CD14-positive monocyte (primary cell): ENCODE measurements around the gene NMT1. TPM values are rescaled to one million over a fixed set of nuclear protein-coding genes. Genes with fewer than 3 reads are reported as not detected.

ENCODE experiments used
- DNase-seq, 3 donors: peaks; one replicate each; pipeline ENCODE4 v3.0.0-alpha.2; 2011 to 2022
- H2AFZ ChIP-seq: 2 replicates; pipeline ENCODE4 v1.6.0; 2012; ENCODE audit warnings: mild to moderate bottlenecking, low read depth, low read length, inconsistent platforms; ENCODE audit not compliant: insufficient read depth, poor library complexity, severe bottlenecking
- H3K27ac ChIP-seq, 2 donors: 1 replicate in 1 of 2; 2 replicates in 1 of 2; pipeline ENCODE4 v1.5.1; 2012 to 2013; ENCODE audit warnings: low read length in 2 of 2, control low read depth in 1 of 2, inconsistent platforms in 1 of 2, low read depth in 1 of 2, mild to moderate bottlenecking in 1 of 2
- H3K27me3 ChIP-seq, 2 donors: one replicate each; pipeline versions ENCODE4 v1.6.0 to v1.6.1; 2011 to 2013; ENCODE audit warnings: low read length in 2 of 2; ENCODE audit not compliant: control insufficient read depth in 2 of 2, insufficient read depth in 2 of 2
- H3K36me3 ChIP-seq, 2 donors: replicated peaks in 1 of 2; 1 replicate in 1 of 2; 2 replicates in 1 of 2; pipeline versions ENCODE4 v1.5.1 to v1.6.1; 2012 to 2013; ENCODE audit warnings: low read length in 2 of 2, control low read depth in 1 of 2, inconsistent platforms in 1 of 2, mild to moderate bottlenecking in 1 of 2; ENCODE audit not compliant: insufficient read depth in 2 of 2, control insufficient read depth in 1 of 2
- H3K4me1 ChIP-seq, 2 donors: 1 replicate in 1 of 2; 2 replicates in 1 of 2; pipeline versions ENCODE4 v1.5.1 to v1.6.1; 2012 to 2013; ENCODE audit warnings: low read length in 2 of 2, control low read depth in 1 of 2, inconsistent platforms in 1 of 2, mild to moderate bottlenecking in 1 of 2, moderate library complexity in 1 of 2; ENCODE audit not compliant: insufficient read depth in 2 of 2, control insufficient read depth in 1 of 2
- H3K4me2 ChIP-seq: replicated peaks from 2 replicates; pipeline ENCODE3; 2012; ENCODE audit warnings: low read length, moderate library complexity, mild to moderate bottlenecking; ENCODE audit not compliant: poor library complexity, severe bottlenecking; ENCODE audit errors: extremely low read depth
- H3K4me3 ChIP-seq, 3 experiments: fragments of 200-600 bp in 1 of 3; sonication (generic) in 1 of 3; replicated peaks in 1 of 3; 1 replicate in 2 of 3; 2 replicates in 1 of 3; pipeline ENCODE4 v1.5.1; 2011 to 2013; ENCODE audit warnings: low read length in 3 of 3, mild to moderate bottlenecking in 3 of 3, control low read depth in 2 of 3, low read depth in 2 of 3, inconsistent platforms in 1 of 3, moderate library complexity in 1 of 3
- H3K79me2 ChIP-seq: 2 replicates; pipeline ENCODE4 v1.6.0; 2012; ENCODE audit warnings: mild to moderate bottlenecking, control low read depth, inconsistent platforms, low read length, moderate library complexity; ENCODE audit not compliant: insufficient read depth
- H3K9ac ChIP-seq: 2 replicates; pipeline ENCODE4 v1.6.0; 2017; ENCODE audit warnings: low read length, mild to moderate bottlenecking; ENCODE audit not compliant: insufficient read depth, poor library complexity, severe bottlenecking
- H3K9me3 ChIP-seq, 2 donors: replicated peaks in 1 of 2; 1 replicate in 1 of 2; 2 replicates in 1 of 2; pipeline versions ENCODE4 v1.5.1 to v1.6.1; 2012 to 2013; ENCODE audit warnings: low read length in 2 of 2, control low read depth in 1 of 2; ENCODE audit not compliant: control insufficient read depth in 1 of 2, insufficient read depth in 1 of 2
- H4K20me1 ChIP-seq: 2 replicates; pipeline ENCODE4 v1.6.0; 2012; ENCODE audit warnings: mild to moderate bottlenecking, low read length, control low read depth, moderate library complexity; ENCODE audit not compliant: insufficient read depth
- H3K27ac Mint-ChIP-seq, 7 donors: one replicate each; pipeline ENCODE4 v1.8.0; 2020; ENCODE audit warnings: mild to moderate bottlenecking in 7 of 7, mixed read lengths in 7 of 7, moderate library complexity in 6 of 7, inconsistent platforms in 2 of 7
- H3K27me3 Mint-ChIP-seq, 3 donors: one replicate each; pipeline ENCODE4 v1.8.0; 2021 to 2022; ENCODE audit warnings: low read depth in 3 of 3, mild to moderate bottlenecking in 3 of 3, mixed read lengths in 3 of 3, moderate library complexity in 3 of 3, inconsistent platforms in 1 of 3
- H3K36me3 Mint-ChIP-seq, 2 donors: one replicate each; pipeline ENCODE4 v1.8.0; 2020; ENCODE audit warnings: mixed read lengths in 2 of 2, inconsistent platforms in 1 of 2, mild to moderate bottlenecking in 1 of 2
- H3K4me1 Mint-ChIP-seq: one replicate; pipeline ENCODE4 v1.8.0; 2020; ENCODE audit warnings: mild to moderate bottlenecking, mixed read lengths
- H3K4me3 Mint-ChIP-seq, 2 donors: one replicate each; pipeline ENCODE4 v1.8.0; 2020; ENCODE audit warnings: mild to moderate bottlenecking in 2 of 2, mixed read lengths in 2 of 2, moderate library complexity in 1 of 2
- H3K9me3 Mint-ChIP-seq, 7 donors: one replicate each; pipeline ENCODE4 v1.8.0; 2020 to 2022; ENCODE audit warnings: mixed read lengths in 7 of 7, mild to moderate bottlenecking in 6 of 7, moderate library complexity in 6 of 7, inconsistent platforms in 2 of 7
- CTCF ChIP-seq: fragments of 200-600 bp; IDR thresholded peaks from one replicate; pipeline ENCODE4 v1.8.0; 2022; ENCODE audit warnings: antibody characterized with exemption, mild to moderate bottlenecking
- WGBS: methylation state at CpG from one replicate; pipeline ENCODE4 v1.1.5; 2013; ENCODE audit warnings: missing lambda C conversion rate; ENCODE audit not compliant: insufficient coverage; 5-methylcytosine and 5-hydroxymethylcytosine counted together
- intact Hi-C, 2 donors: fragments of 100-400 bp; cut with micrococcal nuclease; formaldehyde crosslinking; loops; one replicate each; pipeline versions ENCODE4 v1.15.0 to v1.15.1; 2023
- polyA plus RNA-seq, 3 donors: library from polyadenylated mRNA; depleted of rRNA in 1 of 3; unstranded in 2 of 3; stranded (reverse) in 1 of 3; fragments of 300-500 nt in 2 of 3; fragments of >200 nt in 1 of 3; fragmentation: Illumina TruSeq in 2 of 3; gene quantifications; 1 replicate in 2 of 3; 2 replicates in 1 of 3; pipeline ENCODE4 v1.2.3, GENCODE V29; 2012 to 2021

NMT1 gene
- polyA plus RNA-seq, 3 donors = 27.2 to 50.2 (median 45.1) TPM

- Histone ChIP-seq H3K4me1 (peaks cover 16 to 29% of the 10 kb centered on the region in 2 donors), H3K4me3 (peak overlapping the region; percentile 7 to 74 (median 10)), H4K20me1 (no peaks in the 10 kb centered on the region), H3K27ac (no peak overlapping the region), H3K9me3 (peaks cover 0 to 13% of the 10 kb centered on the region in 2 donors), H3K27me3 (peaks cover 33 to 40% of the 10 kb centered on the region in 2 donors), H3K9ac (peak overlapping the region; percentile 15), H3K4me2 (peak overlapping the region; percentile 81), H3K36me3 (peaks cover 0 to 5% of the 10 kb centered on the region in 2 donors), H2AFZ (peak overlapping the region; percentile 78), H3K79me2 (no peaks in the 10 kb centered on the region)
- 1% methylated on average over 75 of the region's 82 CpGs for WGBS
- DNase-seq = peak; percentile 20 to 71 (median 42)
- peak overlapping the region; percentile 91 to 95 for H3K4me3 Mint-ChIP-seq
- peaks cover 13 to 22% of the 10 kb centered on the region in 2 donors for H3K36me3 Mint-ChIP-seq
- peaks cover 29% of the 10 kb centered on the region for H3K4me1 Mint-ChIP-seq
- peaks cover 0 to 23% (median 10%) of the 10 kb centered on the region in 7 donors for H3K9me3 Mint-ChIP-seq
- intact Hi-C loops = no loop called here
- H3K27me3 Mint-ChIP-seq = peaks cover 39 to 49% (median 43%) of the 10 kb centered on the region in 3 donors
- peak overlapping the region in 4 of 7 donors; percentile 71 to 91 (median 86) for H3K27ac Mint-ChIP-seq
- peak; percentile 74 for TF ChIP-seq CTCF
Observed at GRCh38 chr17:45018848-45019711, 42.0 kb upstream of the NMT1 start.

- H3K79me2 ChIP-seq = no peaks in the 10 kb centered on the region
- 31% methylated on average over 6 of the region's 17 CpGs for WGBS
- no peak overlapping the region for H3K27ac ChIP-seq
- H3K4me3 ChIP-seq = no peak overlapping the region
- Mint-ChIP-seq H3K9me3 (peaks cover 0 to 23% (median 10%) of the 10 kb centered on the region in 7 donors), H3K27ac (no peak overlapping the region), H3K4me1 (peaks cover 29% of the 10 kb centered on the region), H3K4me3 (peak overlapping the region in 1 of 2 donors; percentile 88), H3K36me3 (peaks cover 18 to 26% of the 10 kb centered on the region in 2 donors), H3K27me3 (peaks cover 37 to 46% (median 41%) of the 10 kb centered on the region in 3 donors)
- H3K27me3 ChIP-seq = peaks cover 33 to 40% of the 10 kb centered on the region in 2 donors
- intact Hi-C loops = loop anchor here (2.0 to 5.0 kb wide), 3 partner anchors 98 to 246 kb away; no protein-coding TSS in a partner anchor
- peaks cover 3 to 13% of the 10 kb centered on the region in 2 donors for H3K36me3 ChIP-seq
- no peak for TF ChIP-seq CTCF
- H3K9me3 ChIP-seq = peaks cover 0 to 13% of the 10 kb centered on the region in 2 donors
- no peak overlapping the region for H3K4me2 ChIP-seq
- no peak overlapping the region for H3K9ac ChIP-seq
- no peaks in the 10 kb centered on the region for H4K20me1 ChIP-seq
- no peak overlapping the region for H2AFZ ChIP-seq
- peaks cover 16 to 29% of the 10 kb centered on the region in 2 donors for H3K4me1 ChIP-seq
- DNase-seq = no peak
Observed at GRCh38 chr17:45020354-45021138, 40.6 kb upstream of the NMT1 start.
